ENCODE measurements around the gene OR1J2.
"Not testable (repeated sequence)": the region's sequence is repeated elsewhere in the genome, so short reads cannot be mapped to it uniquely, and the experiment has no call there.

The OR1J2 gene, protein sequence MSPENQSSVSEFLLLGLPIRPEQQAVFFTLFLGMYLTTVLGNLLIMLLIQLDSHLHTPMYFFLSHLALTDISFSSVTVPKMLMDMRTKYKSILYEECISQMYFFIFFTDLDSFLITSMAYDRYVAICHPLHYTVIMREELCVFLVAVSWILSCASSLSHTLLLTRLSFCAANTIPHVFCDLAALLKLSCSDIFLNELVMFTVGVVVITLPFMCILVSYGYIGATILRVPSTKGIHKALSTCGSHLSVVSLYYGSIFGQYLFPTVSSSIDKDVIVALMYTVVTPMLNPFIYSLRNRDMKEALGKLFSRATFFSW

DNA sequence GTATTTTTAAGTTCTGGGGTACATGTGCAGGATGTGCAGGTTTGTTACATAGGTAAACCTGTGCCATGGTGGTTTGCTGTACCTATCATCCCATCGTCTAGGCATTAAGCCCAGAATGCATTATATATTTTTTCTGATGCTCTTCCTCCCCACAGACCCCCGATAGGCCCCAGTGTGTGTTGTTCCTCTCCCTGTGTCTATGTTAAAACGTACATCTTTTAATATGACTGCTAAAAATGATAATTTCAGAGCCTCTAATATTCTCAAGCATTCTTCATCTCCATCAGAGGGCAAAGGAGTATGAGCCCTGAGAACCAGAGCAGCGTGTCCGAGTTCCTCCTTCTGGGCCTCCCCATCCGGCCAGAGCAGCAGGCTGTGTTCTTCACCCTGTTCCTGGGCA lies at the start of gene OR1J2:
TSS of gene OR1J2 (plus strand) at position 301 of the 400 bp plus-strand sequence. CDS start at position 301, 0 bp downstream.
- DNase-seq, result no peak

DNA sequence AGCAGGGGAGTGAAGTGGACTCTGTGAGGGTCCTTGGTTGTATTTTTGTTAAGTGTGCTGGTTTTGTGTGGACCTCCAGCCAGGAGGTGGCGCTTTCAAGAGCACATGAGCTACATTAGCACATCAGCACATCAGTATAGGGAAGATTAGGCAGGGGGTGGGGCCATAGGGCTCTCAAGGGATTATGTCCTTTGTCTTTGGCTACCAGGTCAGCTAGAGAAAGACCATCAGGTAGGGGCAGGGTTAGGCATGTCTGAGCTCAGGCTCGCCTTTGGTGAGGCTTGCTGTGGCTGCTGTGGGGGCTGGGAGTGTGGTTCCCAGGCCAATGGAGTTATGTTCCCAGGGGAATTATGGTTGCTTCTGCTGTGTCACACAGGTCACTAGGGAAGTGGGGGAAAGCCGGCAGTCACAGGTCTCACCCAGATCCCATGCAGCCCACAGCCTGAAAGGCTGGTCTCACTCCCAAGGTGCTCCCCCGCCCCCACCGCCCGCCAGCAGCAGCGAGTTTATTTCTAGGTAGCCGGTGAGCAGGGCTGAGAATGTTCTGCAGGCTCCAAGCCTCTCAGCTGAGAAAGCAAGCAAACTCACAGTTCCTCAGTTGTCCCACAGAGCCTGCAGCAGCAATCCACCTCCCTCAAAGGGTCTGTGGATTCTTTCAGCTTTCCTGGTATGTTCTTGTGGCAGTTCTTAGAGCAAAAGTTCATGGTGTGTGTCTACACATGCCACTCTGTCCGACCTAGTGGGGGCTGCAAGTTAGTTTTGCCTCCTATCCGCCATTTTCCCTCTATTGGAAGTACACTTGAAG lies 46.6 kb upstream of the OR1J2 start:
- peak; percentile 11 for DNase-seq

DNA sequence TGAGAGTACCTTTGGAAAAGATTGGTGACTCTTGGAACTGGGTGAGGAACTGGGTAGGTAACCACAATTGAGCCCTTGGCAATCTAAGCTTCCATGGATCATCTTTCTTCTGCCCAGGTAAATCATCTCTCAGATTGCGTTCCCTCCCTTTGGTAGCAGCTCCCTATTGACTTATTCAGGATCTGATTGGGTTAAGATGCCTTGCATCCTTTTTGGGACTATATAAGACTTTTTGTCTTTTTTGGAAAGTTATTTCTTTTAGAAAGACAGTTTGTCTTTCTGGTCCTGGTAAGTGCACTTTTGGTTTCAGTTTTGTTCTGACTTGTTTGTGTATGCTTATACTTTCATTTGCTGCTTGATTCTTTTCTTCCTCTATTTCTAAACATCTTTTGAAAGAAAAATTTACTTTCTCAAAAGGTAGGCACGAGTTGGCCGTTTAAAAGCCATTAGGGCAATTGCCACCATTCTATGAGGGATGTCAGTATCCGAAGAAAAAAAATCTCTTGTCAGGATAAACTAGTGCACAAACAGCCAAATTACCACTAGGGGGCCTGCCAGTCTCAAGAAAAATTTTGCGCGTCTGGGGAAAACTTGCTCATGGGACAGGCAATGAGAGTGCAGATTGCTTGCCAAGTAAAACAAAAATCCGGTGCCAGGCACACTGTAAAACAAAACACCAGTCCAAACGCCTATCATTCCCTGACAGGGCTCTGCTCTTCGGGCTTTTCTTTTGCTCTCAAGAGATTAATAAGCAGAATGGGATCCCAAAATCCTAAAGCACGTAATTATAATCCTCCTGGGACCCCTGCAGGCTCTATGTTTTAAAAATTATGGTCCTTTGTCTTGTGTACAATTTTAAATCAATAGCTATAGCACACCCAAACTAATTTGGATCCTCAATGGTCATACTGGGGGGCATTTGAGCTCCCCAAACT lies 45.7 kb upstream of the OR1J2 start:
- DNase-seq, result peak; percentile 78

DNA sequence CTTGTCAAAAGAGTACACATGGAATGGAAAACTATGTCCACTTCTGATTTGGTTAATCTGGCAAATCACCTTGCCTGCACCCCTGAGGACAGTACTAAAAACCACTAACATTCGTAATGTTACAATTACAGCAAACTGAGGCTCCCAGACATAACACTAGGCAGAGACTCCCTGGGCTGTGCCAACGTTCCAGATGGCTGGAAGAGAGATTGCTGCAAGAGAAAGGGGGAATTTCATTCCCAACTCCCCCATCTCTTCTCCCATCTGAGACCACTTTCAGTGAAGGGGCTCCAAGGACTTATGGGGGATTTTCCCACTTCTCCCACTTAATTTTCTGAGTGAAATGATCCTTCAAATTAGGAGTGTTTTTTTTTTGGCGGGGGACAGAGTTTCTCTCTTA lies 44.1 kb upstream of the OR1J2 start:
- no peak for DNase-seq

DNA sequence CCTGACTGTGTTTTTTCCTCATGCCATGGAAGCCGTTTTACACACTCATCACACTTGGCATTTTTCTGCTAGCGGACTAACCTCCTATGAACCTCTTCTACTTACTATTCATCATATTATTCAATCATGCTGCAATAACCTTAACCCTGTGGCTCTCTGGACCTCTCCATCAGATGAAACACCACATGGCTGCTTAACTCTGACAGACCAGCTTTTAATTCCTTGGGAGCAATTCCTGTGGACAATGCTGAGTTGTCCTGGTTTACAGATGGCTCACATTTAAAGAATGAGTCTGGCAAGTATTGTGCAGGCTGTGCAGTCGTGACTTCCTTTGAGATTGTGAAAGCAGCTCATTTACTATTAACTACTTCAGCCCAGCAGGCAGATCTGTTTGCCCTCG lies 41.9 kb upstream of the OR1J2 start:
- no peak for DNase-seq

DNA sequence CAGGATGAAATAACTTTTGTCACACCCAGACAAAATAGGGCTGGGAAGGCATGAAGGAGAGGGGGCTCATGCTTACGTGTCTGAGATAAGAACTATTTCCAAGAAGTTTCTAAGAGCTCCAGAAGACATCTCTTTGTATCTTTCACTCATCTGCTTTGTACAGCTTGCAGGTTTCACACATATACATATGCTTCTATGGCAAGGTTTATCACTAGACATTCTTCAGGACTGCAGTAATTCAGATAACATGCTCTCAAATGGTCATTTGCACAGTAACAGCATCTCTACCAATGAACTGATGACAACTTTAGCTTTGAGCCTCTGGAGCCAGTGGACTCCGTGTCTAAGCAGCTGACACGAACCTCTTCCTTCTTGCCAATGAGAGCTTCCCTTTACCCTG lies 36.0 kb upstream of the OR1J2 start:
- DNase-seq, result no peak

DNA sequence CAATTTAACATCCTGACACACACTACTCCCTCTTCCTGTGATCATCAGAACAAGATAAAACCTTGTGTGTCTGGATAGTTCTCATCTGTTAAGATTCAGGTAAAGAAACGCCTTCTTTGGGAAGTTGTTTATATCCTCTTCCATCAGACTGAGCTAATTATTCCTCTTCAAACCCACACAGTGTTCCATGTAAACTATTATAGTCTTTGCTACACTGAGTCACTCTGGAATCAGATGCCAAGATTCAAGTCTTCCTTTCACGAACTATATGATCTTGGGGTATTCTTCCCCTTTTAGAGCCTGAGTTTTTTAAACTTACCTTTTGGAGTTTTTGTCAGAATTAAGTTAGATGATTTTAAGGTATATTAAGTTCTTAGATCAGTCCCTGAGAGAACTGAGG lies 34.9 kb upstream of the OR1J2 start:
- DNase-seq, result no peak

DNA sequence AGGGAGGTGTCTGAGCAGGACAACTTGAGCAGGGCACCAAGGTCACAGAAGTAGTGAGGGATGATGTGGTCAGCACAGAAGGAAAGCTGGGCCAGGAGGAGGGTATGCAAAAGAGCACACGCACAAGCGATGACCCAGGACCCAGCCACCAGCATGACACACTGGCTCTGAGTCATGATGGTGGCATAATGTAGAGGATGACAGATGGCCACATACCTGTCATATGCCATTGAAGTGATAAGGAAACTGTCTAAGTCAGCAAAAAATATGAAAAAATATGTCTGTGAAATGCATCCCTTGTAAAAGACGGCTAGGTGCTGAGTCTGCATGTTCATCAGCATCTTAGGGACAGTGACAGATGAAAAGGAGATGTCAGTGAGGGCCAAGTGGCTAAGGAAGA lies 33.3 kb upstream of the OR1J2 start:
- DNase-seq, result no peak

DNA sequence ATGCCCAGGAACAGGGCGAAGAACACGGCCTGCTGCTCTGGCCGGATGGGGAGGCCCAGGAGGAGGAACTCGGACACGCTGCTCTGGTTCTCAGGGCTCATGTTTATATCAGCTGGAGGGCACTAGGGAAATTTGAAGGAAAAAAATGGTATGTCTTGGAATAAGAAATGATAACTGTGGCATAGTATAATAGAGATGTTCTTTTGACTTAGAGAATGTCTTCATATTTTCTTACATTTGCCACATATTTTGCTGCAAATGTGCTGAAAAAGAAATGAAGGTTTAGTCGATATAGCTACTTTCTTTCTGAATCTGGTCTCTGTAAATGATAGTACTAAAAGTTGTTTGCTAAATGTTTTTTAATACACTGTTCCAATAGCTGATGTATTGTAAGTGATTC lies 32.8 kb upstream of the OR1J2 start, which contains the start of gene OR1J1:
TSS of gene OR1J1 (minus strand) at position 101 of the 400 bp plus-strand sequence. CDS start at position 101, 0 bp downstream.
- DNase-seq, result no peak

DNA sequence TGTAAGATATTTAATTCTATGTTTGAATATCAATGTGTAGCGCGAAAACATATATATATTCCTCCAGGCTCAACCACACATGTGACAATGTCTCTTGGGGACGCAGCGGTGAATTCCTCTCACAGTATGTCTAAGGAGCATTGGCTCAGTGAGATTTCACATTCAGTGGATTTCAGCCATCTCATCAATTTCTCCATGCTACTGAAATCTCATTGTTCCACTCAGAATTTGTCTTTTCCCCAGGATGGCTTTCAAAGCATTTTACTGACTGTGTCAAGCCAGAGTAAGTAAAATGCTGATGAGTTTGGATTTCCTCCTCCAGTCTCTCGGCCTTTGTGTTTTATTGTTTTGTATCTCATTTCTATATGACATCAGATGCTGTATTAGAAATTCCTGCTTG lies 31.5 kb upstream of the OR1J2 start:
- no peak for DNase-seq

DNA sequence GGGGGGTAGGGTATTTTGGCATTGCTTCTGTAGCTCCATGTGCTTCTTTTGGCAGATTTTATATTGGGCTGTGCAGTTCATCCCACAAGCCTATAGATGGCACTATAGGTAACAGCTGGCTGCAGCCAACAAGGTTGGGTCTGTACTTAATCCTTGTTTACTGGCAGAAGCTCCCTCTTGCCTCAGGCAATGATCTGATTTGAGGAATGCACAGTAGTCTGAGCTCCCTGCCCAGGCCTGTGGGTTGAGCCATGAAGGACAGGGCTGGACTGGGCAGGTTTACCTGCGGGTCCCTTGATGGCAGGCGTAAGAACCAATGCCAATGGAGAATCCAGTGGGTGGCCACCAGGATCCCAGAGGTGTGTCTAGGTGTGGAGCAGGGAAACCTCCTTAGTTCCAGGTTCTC lies 11.7 kb upstream of the OR1J2 start:
- DNase-seq, result peak; percentile 29

DNA sequence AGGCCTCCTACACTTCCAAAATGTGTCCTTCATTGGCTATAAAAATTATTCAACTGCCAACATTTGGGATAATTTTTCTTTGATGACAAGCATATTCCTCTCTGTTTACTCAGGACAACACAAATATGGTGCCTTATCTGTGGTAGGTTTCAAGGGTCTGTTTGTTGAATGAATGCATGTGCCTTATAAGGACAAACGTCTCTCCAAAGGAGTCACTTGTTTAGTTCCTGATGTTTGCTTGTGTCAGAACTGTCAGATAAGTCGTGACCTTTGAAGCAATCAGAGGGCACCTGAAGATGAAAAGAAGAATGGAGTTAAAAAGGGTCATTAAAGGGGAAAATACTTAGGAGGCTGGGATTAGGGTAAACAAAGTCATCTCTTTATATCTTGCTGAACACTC lies 3.6 kb upstream of the OR1J2 start:
- no peak for DNase-seq

DNA sequence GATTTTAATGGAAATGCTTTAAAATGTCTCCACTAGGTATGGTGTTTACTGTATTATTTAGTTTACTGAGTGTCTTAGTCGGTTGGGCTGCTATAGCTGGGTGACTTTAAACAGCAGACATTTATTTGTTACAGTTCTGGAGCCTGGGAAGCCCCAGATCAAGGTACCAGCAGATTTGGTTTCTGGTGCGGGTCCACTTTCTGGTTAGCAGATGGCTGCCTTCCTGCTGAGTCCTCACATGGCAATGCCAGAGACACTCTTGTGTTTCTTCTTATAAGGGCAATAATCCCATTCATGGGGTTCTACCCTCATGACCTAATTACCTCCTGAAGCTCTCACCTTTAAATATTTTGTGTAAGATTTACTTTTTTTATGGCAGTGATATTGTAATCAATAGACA lies 7.6 kb downstream of the OR1J2 start:
- no peak for DNase-seq

DNA sequence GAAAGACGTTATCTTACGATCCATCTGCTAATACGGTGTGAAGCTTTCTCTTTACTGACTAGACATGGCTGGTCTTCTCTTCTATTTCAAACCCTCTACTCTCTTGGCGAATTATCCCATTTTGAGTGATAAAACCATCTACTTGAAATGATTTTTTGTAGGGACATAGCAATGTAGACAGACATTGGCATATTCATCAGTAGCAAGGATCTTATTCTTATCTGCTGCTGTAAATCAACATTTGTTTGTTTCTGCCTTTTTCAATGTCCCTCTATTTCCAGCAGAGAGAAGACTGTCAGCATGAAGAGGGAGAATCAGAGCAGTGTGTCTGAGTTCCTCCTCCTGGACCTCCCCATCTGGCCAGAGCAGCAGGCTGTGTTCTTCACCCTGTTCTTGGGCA lies 8.2 kb downstream of the OR1J2 start, which contains the start of gene OR1J4:
TSS of gene OR1J4 (plus strand) at position 301 of the 400 bp plus-strand sequence. CDS start at position 301, 0 bp downstream.
- DNase-seq, result no peak

DNA sequence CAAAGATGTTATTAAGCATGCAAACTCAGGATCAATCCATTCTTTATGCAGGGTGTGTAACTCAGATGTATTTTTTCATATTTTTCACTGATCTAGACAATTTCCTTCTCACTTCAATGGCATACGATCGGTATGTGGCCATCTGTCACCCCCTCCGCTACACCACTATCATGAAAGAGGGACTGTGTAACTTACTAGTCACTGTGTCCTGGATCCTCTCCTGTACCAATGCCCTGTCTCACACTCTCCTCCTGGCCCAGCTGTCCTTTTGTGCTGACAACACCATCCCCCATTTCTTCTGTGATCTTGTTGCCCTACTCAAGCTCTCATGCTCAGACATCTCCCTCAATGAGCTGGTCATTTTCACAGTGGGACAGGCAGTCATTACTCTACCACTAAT lies 8.8 kb downstream of the OR1J2 start:
- no peak for DNase-seq

DNA sequence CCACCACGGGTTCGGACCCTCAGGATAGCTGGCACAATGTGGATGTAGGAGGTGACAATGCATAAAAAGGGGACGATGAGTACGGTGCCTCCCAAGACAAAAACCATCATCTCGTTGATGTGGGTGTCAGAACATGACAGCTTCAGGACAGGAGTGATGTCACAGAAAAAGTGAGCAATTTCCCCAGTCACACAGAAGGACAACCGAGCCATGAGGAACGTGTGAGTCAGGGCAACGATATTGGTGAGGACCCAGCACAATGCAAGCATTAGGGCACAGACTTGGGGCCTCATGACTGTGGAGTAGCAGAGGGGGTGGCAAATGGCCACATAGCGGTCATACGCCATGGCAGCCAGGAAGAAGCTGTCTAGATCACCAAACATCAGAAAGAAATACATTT lies 16.0 kb downstream of the OR1J2 start:
- no peak for DNase-seq

DNA sequence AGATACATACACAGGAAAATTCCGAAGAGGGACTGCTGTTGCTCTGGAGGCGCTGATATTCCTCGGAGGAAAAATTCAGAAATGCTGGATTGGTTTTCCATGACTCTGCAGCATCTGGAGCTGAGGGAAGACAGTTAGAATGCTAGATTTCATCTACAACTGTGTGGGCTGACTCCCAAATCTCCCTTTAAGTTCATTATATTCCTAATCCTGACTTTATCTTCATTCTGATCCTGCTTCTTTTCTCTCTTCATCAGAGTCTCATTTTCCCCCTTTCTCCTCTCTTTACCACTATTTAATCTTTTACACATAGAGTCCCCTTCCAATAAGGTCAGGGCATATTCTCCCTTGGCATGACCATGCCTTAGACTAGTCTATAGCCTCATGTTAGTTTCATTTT lies 16.6 kb downstream of the OR1J2 start, which contains the start of gene OR1N1:
TSS of gene OR1N1 (minus strand) at position 101 of the 400 bp plus-strand sequence. CDS start at position 101, 0 bp downstream.
- no peak for DNase-seq

DNA sequence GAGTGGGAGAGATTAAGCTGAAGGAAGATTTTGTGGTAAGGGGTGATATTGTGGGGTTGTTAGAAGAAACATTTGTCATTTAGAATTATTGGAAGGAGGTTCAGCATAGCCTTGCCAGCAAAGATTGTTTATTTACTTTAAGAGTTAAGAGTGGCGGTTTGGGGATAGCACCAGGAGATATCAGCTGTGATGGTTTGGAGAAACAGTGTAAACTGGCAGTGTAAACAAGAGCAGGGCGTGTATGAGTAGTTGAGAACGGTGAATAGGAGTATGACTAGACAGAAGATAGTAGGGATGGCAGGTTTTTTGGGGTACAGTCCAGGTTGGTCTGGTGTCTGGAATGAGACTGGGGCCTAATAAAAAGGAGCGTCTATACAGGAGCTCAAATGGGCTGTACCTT lies 20.6 kb downstream of the OR1J2 start:
- DNase-seq, result not testable (repeated sequence)

DNA sequence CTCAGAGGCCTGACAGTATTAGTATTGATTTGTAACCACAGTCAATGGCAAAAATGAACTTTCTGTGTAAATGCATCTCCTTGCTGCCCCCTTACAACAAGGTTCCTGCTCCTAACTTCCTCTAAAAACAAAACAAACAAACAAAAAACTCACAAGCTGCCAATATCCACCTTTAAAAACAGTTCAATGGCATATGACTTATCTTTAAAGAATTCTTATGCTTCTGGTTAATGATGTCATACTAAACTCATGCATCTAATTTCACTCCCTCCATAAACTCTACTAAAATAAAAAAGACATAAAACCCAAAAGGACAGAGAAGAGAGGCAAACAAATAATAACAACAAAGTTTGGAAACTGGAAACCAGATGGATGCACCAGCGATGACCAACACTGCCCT lies 25.5 kb downstream of the OR1J2 start:
- DNase-seq, result no peak

DNA sequence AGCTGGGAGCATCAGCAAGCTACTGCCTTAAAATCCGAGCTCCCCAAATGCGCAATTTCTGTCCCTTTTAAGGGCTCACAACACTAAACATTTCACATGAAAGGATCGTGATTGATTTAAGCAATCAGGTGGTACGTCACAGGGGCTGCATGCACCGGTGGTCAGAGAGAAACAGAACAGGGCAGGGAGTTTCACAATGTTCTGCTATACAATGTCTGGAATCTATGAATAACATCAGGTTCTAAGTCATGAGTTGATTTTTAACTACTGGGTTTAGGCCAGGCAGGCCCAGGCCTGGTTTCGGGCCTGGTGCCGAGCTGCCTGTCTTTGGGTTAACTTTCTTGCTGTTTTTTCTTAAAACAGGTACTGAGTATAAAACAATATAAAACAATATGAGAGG lies 26.5 kb downstream of the OR1J2 start:
- DNase-seq, result not testable (repeated sequence)

DNA sequence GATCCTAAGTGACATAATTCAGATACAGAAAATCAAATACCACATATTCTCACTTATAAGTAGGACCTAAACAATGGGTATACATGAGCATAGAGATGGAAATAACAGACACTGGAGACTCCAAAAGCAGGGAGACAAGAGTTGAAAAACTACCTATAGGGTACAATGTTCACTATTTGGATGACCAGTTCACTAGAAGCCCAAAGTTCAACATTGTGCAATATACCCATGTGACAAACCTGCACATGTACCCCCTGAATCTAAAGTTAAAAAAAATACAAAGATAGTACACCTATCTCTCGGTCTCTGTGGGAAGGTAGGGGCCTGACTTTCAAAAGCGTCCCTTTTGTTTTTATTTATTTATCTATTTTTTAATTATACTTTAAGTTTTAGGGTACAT lies 28.2 kb downstream of the OR1J2 start:
- no peak for DNase-seq

DNA sequence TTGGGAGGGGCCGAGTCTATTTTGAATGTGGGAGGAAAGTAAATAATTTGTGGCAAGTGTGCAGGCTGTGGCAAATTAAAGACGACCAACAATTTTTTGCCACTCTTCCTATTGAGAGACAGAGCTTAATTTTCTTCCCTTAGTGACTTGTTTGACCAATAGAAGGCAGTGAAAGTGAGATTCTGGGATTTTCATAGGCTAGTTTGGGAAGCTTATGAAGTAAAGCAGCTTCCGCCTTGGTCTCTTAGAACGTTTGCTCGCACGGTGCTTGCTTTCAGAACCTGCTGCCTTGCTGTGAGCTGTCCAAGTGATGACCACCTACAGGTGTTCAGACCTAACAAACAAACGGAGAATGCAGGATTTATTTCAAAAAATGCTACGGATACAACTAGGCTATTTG lies 35.6 kb downstream of the OR1J2 start:
- DNase-seq, result no peak

DNA sequence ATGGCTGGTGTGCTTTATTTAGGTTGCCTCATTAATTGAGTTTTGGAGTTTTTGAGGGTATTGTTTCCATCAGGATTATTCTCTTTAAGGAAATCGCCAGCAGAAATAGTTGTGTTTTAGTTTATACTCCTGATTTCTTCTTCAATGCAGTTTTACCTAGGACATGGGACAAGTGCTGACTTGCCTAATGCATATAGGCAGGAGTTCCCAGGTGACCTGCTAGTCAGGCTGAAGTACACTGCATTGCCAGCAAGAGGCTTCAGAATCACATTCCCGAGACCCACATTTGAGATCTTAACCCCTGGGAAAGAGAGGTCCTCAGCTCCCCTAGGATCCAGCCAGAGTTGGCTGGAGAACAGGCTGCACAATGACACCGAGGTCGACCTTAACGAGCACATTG lies 40.8 kb downstream of the OR1J2 start:
- DNase-seq, result no peak

Data from CD4-positive, alpha-beta T cell treated with Interleukin-10 for 1 hour (primary cell).